ENCODE data around the gene LRCOL1. TPM values are rescaled to one million over a fixed set of nuclear protein-coding genes. Genes with fewer than 3 reads are reported as not detected.
A peak's percentile ranks its signal among the peaks of the same experiment; 100 is the strongest.
"Not testable (repeated sequence)": the region's sequence is repeated elsewhere in the genome, so short reads cannot be mapped to it uniquely, and the experiment has no call there.

Gene LRCOL1
- total RNA-seq, 6 experiments from 2014 or later = 0.61 to 13.1 (median 6.8) TPM

DNA sequence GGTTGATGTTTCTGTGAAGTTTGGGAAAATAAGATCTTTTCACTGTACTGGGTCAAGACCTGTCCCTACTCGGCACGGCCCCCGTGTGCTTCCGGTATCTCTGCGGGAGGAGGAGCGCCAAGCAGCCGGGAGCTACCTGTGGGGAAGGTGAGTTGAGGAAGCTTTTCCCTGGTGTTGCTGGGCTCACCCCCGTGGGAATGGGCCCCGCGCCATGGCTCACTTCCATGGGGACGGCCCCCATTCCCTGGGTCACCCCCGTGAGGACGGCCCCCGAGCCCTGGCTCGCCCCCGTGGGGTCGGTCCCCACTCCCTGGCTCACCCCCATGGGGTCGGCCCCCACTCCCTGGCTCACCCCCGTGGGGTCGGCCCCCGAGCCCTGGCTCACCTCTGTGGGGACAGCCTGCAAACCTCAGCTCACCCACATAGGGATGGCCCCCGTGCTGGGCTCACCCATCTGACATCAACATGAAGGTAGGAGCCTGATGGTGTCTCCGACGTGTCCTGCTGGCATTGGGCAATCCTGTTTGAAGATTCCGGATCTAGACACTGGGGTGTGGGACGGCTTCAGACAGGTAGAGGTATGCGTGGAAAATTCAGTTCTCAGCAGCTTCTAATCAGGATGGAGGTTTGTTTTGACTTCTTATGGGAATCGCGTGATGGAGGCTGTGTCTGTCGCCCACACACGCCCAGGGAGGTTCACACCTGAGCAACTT, 9.1 kb downstream of the LRCOL1 start:
- no peaks in the 10 kb centered on the region for H3K36me3 ChIP-seq
- ATAC-seq = peak in 3 of 4 donors; percentile 1 to 13 (median 2)
- H3K4me3 ChIP-seq = peak overlapping the region; percentile 43 to 50 (median 48)
- H3K9me3 ChIP-seq = no peaks in the 10 kb centered on the region
- peaks cover 0 to 31% (median 14%) of the 10 kb centered on the region in 4 donors for H3K4me1 ChIP-seq
- no peak for DNase-seq
- WGBS (ENCODE audit: insufficient coverage, low coverage, low lambda C conversion rate, missing lambda C conversion rate) = 84% methylated on average over 7 of the region's 31 CpGs
- intact Hi-C loops (cut with DNase I) = no loop called here
- H3K27me3 ChIP-seq = no peaks in the 10 kb centered on the region
- TF ChIP-seq POLR2A (IDR thresholded peaks at IDR 0.05) = no peak
- TF ChIP-seq, protein P1, sequence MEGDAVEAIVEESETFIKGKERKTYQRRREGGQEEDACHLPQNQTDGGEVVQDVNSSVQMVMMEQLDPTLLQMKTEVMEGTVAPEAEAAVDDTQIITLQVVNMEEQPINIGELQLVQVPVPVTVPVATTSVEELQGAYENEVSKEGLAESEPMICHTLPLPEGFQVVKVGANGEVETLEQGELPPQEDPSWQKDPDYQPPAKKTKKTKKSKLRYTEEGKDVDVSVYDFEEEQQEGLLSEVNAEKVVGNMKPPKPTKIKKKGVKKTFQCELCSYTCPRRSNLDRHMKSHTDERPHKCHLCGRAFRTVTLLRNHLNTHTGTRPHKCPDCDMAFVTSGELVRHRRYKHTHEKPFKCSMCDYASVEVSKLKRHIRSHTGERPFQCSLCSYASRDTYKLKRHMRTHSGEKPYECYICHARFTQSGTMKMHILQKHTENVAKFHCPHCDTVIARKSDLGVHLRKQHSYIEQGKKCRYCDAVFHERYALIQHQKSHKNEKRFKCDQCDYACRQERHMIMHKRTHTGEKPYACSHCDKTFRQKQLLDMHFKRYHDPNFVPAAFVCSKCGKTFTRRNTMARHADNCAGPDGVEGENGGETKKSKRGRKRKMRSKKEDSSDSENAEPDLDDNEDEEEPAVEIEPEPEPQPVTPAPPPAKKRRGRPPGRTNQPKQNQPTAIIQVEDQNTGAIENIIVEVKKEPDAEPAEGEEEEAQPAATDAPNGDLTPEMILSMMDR (IDR thresholded peaks at IDR 0.05) = no peak
- peak overlapping the region; percentile 43 to 78 (median 63) for H3K27ac ChIP-seq

DNA sequence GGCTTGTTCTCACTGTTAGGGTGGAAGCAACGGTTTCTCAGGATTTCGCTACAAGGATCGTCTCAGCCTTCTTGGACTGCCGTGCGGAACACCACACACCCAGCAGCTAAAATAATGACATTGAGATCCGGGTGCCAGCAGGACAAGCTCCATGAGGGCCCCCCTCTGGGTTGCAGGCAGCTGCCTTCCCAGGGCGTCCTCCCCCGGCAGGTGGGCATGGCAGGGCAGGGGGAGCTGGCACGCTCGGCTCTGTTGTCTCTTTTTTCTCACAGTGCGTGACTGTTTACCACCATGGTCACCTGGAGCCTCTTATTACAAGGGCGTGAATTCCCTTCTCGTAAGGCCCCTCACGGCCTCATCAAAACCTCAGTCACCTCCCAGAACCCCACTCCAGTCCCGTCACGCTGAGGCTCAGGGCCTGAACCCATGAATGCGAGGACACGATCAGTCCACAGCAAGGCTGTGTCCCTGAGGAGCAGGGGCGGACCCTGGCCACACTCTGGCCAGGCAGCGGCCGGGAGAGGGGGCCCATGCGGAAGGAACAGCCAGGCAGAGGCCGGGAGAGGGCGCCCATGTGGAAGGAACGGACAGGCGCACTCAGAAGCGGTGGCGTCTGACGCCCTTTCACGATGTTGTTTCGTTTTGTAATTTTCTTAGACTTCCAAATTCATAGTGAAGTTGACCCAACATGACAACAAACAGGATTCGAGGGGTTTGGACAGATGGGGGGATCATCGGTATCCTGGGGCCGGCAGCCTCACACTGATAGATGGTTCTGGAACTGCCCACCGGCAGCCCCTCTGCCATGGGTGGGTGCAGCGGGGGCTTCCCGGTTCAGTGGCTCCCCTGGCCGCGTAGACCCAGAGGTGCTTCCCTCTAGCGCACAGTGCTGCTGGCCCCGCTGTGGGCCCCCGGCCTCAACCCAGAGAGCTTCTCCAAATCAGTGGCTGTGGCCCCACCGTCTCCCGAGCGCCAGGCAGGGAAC, 10.0 kb downstream of the LRCOL1 start:
- DNase-seq (peak; percentile 79 to 81 (median 80)), ATAC-seq (peak; percentile 71 to 81 (median 72))
- intact Hi-C loops (cut with DNase I) = no loop called here
- H3K9me3 ChIP-seq = no peaks in the 10 kb centered on the region
- H3K27me3 ChIP-seq = no peaks in the 10 kb centered on the region
- TF ChIP-seq, protein P1 (IDR thresholded peaks at IDR 0.05) = peak; percentile 70 to 85 (median 79)
- no peak for TF ChIP-seq POLR2A (IDR thresholded peaks at IDR 0.05)
- peaks cover 0 to 21% (median 10%) of the 10 kb centered on the region in 4 donors for H3K4me1 ChIP-seq
- peak overlapping the region; percentile 43 to 78 (median 63) for H3K27ac ChIP-seq
- H3K4me3 ChIP-seq = peak overlapping the region; percentile 43 to 50 (median 48)
- 29% methylated on average over 21 of the region's 45 CpGs for WGBS (ENCODE audit: insufficient coverage, low coverage, low lambda C conversion rate, missing lambda C conversion rate)
- no peaks in the 10 kb centered on the region for H3K36me3 ChIP-seq

DNA sequence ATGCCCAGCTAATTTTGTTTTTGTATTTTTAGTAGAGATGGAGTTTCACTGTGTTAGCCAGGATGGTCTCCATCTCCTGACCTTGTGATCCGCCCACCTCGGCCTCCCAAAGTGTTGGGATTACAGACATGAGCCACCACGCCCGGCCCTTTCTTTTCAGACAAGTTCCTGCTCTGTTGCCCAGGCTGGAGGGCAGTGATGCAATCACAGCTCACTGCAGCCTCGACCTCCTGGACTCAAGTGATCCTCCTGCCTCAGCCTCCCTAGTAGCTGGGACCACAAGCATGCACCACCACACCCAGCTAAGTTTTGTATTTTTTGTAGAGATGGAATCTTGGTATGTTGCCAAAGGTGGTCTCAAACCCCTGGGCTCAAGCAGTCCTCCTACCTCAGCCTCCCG, 10.9 kb downstream of the LRCOL1 start:
- H3K4me3 ChIP-seq; intact Hi-C loops (cut with DNase I); H3K9me3 ChIP-seq; H3K27ac ChIP-seq; H3K36me3 ChIP-seq; H3K27me3 ChIP-seq; DNase-seq; ATAC-seq: not testable (repeated sequence)
- 87% methylated on average over 3 of the region's 6 CpGs for WGBS (ENCODE audit: insufficient coverage, low coverage, low lambda C conversion rate, missing lambda C conversion rate)
- peaks cover 0 to 14% (median 6%) of the 10 kb centered on the region in 4 donors for H3K4me1 ChIP-seq

DNA sequence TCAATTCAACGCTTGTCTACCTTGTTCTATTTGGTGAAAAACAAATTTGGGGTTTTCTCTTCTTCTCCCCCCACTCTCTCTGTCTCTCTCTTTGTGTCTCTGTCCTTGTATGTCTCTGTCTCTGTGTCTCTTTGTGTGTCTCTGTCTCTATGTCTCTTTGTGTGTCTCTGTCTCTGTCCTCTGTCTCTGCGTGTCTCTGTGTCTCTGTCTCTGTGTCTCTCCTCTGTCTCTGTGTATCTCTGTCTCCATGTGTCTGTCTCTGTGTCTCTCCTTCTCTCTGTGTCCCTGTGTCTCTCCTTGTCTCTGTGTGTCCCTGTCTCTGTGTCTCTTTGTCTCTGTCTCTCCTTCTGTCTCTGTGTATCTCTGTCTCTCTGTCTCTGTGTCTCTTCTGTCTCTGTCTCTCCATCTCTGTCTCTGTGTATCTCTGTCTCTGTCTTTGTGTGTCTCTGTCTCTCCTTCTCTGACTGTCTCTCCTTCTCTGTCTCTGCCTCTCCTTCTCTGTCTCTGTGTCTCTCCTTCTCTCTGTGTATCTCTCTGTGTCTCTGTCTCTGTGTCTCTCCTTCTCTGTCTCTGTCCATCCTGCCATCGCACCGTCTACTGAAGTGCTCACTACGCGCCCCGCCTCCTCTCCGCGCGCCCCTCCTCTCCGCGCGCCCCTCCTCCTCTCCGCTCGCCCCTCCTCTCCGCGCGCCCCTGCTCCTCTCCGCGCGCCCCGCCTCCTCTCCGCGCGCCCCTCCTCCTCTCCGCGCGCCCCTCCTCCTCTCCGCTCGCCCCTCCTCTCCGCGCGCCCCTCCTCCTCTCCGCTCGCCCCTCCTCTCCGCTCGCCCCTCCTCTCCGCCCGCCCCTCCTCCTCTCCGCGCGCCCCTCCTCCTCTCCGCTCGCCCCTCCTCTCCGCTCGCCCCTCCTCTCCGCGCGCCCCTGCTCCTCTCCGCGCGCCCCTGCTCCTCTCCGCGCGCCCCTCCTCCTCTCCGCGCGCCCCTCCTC, 12.8 kb downstream of the LRCOL1 start:
- H3K9me3 ChIP-seq = no peaks in the 10 kb centered on the region
- TF ChIP-seq, protein P1 (IDR thresholded peaks at IDR 0.05) = no peak
- ATAC-seq (peak in 1 of 4 donors; percentile 9), DNase-seq (no peak)
- no peak overlapping the region for H3K4me3 ChIP-seq
- H3K27ac ChIP-seq = no peak overlapping the region
- intact Hi-C loops (cut with DNase I) = no loop called here
- H3K27me3 ChIP-seq = no peaks in the 10 kb centered on the region
- 14% methylated on average over 17 of the region's 58 CpGs for WGBS (ENCODE audit: insufficient coverage, low coverage, low lambda C conversion rate, missing lambda C conversion rate)
- H3K4me1 ChIP-seq = peaks cover 0 to 5% (median 2%) of the 10 kb centered on the region in 4 donors
- H3K36me3 ChIP-seq = no peaks in the 10 kb centered on the region
